Mammary epithelial cell (primary cell): Measurements from ENCODE around the gene RNASE1.

Experiments
- EZH2 ChIP-seq: IDR thresholded peaks from 2 replicates; pipeline ENCODE4 v1.6.1; 2012; ENCODE audit warnings: low read length, inconsistent platforms, borderline replicate concordance
- TF ChIP-seq, protein P1 (sequence below), 2 donors: IDR thresholded peaks in 1 of 2; conservative IDR thresholded peaks in 1 of 2; 2 replicates each; pipeline ENCODE4 v1.5.1; 2011 to 2012; ENCODE audit warnings: inconsistent platforms in 2 of 2, low read length in 2 of 2, mild to moderate bottlenecking in 2 of 2, control low read depth in 1 of 2, low read depth in 1 of 2; ENCODE audit not compliant: insufficient read depth in 1 of 2; ENCODE audit errors: extremely low read depth in 1 of 2

GRCh38 chr14:20787025-20787424, 15.6 kb downstream of the RNASE1 start:
- TF ChIP-seq, protein P1, sequence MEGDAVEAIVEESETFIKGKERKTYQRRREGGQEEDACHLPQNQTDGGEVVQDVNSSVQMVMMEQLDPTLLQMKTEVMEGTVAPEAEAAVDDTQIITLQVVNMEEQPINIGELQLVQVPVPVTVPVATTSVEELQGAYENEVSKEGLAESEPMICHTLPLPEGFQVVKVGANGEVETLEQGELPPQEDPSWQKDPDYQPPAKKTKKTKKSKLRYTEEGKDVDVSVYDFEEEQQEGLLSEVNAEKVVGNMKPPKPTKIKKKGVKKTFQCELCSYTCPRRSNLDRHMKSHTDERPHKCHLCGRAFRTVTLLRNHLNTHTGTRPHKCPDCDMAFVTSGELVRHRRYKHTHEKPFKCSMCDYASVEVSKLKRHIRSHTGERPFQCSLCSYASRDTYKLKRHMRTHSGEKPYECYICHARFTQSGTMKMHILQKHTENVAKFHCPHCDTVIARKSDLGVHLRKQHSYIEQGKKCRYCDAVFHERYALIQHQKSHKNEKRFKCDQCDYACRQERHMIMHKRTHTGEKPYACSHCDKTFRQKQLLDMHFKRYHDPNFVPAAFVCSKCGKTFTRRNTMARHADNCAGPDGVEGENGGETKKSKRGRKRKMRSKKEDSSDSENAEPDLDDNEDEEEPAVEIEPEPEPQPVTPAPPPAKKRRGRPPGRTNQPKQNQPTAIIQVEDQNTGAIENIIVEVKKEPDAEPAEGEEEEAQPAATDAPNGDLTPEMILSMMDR (conservative IDR thresholded peaks at IDR 0.05 in 1 of 2, IDR thresholded peaks at IDR 0.05 in 1 of 2; ENCODE audit: extremely low read depth in 1 of 2, insufficient read depth in 1 of 2, low read depth in 1 of 2, low read length in 2 of 2), result no peak
- no peak for TF ChIP-seq EZH2
